Medulla oblongata (tissue), 1 donor: ENCODE data around the gene CLDN7.
A peak's percentile ranks its signal among the peaks of the same experiment; 100 is the strongest.

ENCODE experiments used
- DNase-seq: peaks from one replicate; pipeline ENCODE4 v3.0.0-alpha.2; 2015; ENCODE audit errors: extremely low spot score

CLDN7 gene, protein sequence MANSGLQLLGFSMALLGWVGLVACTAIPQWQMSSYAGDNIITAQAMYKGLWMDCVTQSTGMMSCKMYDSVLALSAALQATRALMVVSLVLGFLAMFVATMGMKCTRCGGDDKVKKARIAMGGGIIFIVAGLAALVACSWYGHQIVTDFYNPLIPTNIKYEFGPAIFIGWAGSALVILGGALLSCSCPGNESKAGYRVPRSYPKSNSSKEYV

DNA sequence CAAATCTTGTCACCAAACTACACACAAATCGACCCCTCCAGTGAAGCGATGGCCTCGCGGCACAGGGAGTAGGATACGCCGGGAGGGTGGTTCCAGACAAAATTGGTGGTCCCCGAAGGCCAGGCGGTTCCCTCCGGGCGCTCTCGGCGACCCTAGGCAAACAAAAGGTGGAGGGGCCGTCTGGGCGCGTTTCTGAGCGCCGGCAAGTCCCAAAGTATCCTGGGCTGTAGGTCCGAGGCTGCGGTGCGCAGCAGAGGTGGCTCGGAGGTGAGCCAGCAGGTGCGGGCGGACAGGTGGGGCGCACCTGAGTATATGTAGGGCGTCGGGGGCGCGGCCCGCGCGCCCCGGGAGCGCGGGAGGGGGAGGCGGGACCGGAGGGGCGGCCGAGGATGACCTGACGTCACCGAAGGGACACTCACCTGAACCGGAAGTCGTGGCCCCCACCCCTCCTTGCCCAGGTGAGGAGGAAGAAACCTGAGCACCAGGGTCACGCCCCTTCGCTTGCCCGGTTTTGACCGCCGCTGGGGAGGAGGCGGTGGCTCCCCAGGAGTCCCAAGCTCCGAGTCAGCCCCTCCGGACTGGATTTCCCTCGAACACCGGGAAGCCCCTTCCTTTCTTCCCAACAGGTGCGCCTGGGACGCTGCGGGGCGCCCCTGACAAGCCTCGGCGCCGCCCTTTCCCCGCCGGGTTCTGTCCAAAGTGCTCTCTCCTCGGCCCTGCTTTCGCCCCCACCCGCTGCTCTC, at the start of gene CLDN7:
Gene CLDN7 (minus strand): TSS at position 287 of the 743 bp plus-strand sequence. CDS start 435 bp downstream, outside the sequence.
- DNase-seq, result no peak

DNA sequence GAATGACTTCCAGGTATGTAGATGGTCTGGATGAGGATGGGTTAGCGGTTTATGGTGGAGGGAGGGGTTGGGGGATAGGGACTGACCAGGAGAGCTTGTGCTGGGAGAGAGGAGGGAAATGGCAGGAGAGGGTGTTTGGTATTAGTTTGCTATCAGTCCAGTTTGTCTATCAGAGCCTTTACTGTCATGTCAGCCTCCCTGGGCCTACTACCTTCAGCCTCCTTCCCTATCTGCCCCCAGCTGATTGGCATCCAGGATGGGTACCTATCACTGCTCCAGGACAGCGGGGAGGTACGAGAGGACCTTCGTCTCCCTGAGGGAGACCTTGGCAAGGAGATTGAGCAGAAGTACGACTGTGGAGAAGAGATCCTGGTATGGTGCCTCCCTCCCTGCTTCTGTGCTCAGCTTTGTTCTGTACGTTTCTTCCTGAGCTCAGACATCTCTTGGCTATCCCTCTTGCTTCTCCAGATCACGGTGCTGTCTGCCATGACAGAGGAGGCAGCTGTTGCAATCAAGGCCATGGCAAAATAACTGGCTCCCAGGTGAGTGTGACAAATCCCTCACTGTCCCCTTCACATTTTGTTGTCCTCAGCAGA, 48.9 kb upstream of the CLDN7 start:
- DNase-seq, result no peak

DNA sequence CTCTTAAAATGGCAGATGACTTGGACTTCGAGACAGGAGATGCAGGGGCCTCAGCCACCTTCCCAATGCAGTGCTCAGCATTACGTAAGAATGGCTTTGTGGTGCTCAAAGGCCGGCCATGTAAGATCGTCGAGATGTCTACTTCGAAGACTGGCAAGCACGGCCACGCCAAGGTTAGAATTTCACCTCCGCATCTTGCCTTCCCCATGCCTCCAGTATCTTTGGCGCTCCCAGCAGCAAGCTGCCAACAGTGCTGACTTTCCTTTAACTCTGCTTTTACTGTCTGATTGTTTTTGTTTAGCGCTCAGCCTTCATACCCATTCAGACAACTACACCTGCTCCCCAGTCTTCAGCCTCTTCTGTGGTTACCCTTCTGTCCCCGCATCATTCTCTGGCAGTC, 47.4 kb upstream of the CLDN7 start:
- no peak for DNase-seq

DNA sequence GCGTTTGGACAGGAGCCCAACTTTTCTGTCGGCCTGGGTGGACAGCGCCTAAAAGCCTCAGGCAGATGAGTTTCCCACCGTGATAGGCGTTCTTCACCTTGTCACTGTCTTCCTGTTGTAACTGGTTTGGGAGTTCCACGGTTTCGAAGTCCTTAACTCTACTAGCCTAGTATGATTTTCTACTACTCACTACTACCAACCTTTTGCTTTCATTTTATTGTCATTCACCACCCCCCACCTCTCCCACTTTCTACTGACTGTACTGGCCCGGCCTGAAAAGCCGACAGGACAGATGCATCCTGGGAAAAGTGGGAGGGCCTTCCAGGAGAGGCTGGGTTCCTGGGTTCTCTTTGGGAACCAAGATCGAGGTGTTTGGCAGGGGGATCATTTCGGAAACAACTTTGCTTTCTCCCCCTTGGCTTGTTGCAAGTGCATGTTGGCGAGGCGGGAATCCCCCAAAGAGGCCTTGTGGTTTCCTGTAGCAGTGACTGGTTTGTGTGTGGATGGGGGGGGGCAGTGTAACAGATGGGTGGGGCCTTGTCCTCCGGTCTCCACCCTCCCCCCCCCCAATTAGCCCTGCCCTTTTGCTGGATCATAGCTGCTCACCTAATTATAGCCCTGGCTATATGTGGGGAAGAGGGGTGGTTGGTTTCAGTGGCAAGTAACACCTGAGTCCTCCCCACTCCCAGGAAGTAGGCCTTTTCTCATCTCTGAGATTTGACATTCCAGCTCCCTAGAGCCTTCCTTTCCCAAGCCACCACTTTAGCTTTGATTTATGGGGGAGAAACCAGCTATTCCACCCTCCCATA, 46.6 kb upstream of the CLDN7 start:
- peak; percentile 79 for DNase-seq

DNA sequence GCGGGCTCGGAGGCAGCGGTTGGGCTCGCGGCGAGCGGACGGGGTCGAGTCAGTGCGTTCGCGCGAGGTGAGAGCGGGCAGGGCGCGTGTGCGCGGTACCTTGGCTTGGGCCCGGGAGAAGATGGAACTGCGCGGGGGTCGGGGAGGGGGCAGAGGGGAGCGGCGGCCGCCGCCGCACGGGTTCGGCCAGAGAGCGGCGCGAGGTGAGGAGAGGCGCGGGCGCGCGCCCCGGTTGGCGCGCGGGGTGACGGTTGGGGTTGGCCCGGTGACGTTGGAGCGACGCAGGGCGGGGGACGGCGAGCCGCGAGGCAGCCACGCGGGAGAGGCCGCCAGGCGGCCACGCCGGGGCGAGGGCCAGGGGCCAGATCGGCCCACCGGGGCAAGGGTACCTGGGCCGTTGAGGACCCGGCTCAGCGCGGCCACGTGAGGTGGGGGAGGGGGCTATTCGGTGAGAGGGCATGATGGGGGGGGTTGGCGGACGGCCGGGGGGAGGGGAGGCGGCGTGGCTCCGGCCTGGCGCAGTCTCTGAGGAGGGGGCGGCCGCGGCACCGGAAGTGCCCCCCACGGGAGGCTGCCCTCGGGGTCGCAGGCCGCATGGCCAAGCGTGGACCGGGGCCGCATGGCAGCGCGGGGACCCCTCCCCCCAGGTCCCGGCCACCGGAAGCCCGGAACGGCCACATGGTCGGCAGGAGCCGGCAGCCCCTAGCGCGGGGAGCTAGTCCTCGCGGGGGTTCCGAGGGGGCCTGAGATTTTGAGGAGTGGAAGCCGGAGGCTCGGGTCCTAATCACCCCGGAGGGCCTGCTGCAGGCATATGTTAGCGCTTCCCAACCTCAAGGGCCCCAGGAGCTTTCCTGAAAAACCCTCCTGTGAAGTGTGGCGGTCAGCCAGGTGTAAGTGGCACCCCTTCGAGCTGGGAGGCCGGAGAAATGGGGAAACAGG, 45.7 kb upstream of the CLDN7 start:
- DNase-seq, result no peak

DNA sequence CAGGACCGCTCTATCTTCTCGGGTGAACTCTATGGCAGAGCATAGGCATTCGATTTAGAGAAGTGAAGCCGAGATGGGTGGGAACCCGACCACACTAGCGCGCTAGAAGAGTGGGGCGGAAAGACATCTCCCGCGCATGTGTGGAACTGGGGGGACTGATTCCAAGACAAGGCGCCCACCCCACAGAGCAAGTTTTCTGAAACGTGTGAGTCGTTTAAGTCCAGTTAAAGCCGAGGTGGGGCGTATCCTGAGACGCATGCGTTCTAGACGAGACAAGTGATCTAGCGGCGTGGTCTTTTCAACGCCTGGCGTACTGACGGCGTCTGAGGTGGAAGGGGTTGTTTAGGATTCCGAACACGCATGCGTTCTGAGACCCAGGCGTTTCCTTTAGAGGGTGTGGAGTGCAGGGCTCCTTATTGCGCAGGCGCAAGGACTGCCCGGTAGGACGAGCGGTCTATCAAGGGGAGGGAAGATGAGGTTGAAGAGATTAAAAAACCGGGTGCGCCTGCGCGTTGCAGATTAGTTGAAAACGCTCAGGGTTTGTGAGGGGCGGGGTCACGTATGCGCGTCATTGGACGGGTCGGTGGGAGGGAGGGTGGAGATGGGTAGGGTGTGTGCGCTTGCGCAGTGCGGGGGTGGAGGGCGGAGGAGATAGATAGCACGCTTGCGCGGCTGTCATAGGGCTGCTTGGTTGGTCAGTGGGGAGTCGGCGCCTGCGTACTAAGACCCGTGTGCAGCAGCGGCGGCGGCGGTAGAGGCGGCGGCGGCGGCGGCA, 44.8 kb upstream of the CLDN7 start, which contains the start of gene EIF5A:
Gene EIF5A (plus strand): TSS at position 718 of the 775 bp plus-strand sequence. CDS start 2,008 bp downstream, outside the sequence.
- peak; percentile 100 for DNase-seq

DNA sequence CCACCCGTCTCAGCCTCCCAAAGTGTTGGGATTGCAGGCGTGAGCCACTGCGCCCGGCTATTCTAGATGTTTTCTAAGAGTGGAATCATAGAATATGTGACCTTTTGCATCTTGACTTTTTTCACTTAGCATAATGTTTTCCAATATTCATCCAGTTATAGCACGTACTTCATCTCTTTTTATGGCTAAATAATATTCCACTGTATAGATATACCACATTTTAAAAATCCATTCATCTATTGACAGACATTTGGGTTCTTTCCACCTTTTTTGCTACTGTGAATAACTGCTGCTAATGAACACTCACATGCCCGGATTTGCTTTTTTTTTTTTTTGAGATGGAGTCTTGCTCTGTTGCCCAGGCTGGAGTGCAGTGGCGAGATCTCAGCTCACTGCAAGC, 41.9 kb upstream of the CLDN7 start:
- DNase-seq, result no peak

DNA sequence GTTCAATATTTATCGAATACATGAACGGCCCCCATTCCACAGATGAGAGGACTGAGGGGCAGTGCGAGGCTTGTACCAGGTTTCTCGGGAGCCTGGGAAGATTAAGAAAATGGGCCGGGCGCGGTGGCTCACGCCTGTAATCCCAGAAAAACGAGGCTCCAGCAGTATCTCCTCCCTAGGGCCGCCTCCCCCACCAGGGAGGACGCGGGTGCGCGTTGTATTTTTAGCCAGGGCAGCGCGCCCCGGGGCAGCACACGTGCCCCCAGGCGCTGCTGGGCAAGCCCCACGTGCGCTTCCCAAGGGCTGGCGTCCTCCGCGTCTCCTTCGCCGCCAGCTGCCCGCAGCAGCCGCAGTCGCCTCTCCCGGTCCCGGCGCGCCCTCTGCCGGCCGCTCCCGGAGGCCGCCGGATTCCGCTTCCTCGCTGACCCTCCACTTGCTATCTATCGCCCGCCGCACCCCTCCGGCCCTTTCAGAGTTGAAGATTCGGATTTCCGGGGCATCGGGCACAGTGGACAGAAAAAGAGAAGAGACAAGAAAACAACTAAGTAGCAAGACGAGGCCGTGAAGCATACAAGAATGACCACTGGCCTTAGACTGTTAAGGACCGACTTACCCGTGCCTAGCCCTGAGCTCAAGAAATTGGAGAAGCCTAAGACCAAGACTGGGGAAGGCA, 34.0 kb upstream of the CLDN7 start:
- DNase-seq, result peak; percentile 82

DNA sequence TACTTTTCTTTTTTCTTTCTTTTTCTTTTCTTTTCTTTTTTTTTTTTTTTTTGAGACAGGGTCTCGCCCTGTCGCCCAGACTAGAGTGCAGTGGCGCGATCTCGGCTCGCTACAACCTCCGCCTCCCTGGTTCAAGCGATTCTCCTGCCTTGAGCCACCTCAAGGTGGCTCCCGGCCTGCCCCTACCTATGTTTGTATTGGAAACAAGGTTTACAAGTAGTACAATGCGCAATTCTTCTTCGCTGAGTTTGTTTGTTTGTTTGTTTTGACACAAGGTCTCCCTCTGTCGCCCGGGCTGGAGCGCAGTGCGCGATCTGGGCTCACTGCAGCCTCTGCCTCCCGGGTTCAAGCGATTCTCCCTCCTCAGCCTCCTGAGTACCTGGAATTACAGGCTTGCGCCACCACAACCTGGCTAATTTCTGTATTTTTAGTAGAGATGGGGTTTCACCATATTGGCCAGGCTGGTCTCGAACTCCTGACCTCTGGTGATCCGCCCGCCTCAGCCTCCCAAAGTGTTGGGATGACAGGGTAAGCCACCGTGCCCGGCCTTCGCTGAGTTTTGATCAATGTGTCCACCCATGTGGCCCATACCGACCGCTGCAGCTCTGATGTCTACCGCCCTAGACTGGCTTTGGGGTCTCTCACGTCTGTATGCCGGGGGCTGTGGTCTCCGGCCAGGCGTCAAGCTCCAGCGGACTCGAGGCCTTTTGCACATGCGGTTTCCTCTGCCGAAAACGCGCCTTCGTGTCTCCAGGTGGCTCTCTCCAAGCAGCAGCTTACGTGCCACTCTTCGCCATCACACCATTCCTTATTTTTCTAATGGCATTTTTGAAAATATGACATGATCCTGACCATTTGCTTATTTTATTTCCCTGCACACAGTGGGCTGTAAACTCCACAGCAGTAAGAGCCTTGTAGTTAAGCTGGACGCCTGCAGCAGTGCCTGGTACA, 33.2 kb upstream of the CLDN7 start:
- no peak for DNase-seq

DNA sequence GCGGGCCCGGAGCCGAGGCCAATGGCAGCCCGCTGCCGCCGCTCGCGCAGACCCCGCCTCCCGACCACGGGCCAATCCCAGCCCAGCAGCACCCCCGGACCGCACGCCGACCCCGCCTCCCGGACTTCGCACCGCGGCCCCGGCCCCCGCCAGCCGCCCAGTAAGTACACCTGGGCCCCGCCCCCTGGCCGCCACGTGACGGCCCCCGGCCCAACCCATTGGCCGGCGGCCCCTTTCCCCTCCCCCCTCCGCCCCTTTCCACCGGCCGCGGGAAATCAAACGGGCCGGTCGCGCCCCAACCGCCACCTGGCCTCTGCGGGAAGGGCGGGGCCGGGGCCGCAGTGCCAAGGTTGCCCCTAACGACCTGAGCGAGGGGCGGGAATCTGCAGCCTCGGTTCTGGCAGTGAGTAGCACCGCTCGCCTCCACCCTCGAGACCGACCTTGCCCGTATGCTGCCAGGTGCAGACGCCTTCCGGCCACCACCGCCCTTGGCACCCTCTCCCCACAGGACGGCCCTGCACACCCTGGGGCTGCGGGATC, 32.4 kb upstream of the CLDN7 start, which contains the start of gene YBX2:
Gene YBX2 (minus strand): TSS at position 26 of the 540 bp plus-strand sequence. CDS start 139 bp downstream, outside the sequence.
- DNase-seq, result no peak

DNA sequence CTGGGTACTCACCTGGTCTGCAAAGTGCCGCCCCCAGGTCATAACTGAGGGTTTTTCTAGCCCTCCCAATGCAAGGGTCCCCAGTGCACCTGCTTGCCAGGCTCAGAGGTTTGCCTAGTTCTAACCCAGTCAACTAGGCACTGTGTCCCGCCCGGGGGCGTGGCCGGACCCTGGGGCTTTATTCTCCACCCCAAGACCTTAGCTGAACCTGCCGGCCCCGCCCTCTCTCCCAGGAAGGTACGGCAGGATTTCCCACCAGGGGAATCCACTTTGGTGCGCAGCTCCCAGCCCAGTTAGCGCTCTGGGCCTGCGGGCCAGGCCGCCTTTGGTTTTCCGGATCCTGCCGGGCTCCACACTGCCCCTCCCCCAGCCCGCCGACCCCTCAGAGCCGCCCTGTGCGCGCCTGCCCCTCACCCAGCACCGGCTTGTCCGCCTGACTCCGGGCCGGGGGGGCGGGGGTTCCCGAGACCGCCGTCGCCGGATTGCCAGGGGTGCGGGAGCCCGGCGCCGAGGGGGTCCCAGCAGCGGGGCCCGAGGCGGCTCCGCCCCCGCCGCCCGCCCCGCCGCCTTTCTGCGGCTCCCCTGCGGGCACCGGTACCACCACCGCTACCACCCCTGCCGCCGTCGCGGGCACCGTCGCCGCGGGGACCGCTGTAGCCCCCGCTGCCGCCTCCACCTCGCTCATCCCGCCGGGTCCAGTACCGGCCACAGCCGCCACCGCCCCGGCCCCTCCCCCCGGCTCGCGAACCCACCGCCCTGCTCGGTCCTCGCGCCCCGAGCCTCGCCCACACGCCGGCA, 31.7 kb upstream of the CLDN7 start:
- no peak for DNase-seq

DNA sequence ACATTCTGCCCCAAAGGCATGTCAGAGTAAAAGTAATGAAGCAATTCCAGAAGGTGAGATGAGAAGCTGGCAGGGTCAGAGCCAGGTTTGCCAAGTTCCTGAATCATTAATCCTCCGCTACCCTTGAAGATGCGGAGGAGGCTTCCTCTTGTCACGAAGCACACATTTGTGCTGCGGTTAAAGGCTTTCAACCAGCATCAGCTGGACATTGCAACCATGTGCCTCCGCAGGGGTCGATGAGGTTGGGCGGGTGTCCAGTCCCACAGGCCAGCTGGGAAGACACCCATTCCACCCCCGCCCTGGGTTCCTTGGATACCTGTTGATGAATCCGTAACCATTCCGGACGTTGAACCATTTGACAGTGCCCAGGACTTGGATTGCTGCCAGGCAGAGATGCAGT, 30.9 kb upstream of the CLDN7 start:
- no peak for DNase-seq

DNA sequence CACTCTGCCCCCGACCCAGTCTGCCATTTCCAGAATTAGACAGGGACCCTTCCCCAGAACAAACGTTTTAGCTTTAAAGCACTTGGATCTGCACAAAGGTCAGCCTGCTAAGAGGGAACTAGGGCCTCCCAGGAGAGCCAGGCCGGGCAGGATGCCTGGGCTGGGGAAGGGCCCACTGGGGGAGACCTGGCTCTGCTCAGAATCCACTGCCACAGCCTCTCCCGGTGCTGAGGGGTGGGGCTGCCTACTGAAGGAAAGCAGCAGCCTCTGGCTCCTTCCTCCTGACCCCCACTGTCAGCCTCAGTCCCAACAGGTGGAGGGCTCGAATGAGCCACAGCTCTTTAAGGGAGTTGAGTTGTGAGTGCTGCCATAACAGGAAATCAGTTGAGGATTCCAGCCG, 30.5 kb upstream of the CLDN7 start:
- DNase-seq, result peak; percentile 39

DNA sequence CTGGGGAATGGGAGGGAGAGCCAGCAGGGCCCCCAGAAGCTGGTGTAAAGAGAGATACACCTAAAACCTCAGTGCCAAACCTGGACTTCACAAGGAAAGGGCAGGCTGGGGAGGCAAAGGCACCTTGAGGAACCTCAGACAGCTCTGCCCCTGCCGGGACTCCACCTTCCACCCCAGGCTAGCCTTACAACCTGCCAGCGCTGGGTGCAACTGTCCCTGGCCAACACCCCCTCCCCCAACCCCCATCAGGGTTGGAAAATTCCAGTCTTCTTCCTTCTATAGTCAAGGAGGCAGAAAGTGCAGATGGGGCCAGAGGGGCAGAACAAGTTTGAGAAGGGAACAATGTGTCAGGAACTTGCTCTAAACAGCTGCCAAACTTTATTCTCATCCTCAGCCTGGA, 29.9 kb upstream of the CLDN7 start:
- no peak for DNase-seq

DNA sequence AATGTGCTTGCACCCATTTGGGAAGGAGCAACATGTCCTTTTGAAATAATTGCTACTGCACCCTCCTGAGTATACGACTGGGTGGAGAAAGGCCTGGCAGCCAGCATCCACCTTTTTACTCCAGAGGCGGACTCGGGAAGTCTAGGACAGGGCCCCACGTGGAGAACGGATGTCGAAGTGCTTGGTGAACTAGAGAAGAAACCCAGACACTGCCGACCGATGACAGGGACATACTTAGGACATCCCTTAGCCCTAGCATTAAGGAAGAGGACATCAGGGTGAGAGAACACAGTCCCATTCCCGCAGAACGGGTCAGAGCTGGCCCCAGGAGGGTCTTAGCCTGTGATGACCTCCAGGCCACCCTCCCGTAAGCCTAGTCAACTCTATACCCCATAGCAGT, 28.4 kb upstream of the CLDN7 start:
- no peak for DNase-seq

DNA sequence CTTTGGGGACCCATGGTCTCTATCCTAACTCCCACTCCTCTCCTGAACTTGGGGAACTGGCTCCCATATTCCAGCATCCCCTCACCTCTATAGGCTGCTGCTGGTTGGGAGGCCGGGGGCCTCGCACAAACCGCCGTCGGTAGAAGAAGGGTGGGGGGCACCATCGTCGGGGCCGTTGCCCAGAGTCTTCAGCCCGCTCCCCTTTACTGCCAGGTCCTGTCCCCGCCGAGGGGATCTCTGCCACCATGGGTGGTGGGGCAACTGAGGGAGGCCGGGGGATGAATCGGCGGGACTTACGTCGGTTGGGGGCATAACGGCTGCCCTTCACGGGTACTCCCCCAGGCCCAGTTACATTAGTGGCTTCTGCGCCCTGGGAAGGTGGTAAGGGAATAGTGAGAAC, 27.9 kb upstream of the CLDN7 start:
- DNase-seq, result no peak
